Kidney (tissue), 14 donors: Measurements from ENCODE around the gene EMILIN1. TPM values are rescaled to one million over a fixed set of nuclear protein-coding genes. Genes with fewer than 3 reads are reported as not detected.
A peak's percentile ranks its signal among the peaks of the same experiment; 100 is the strongest.
"Not testable (repeated sequence)": the region's sequence is repeated elsewhere in the genome, so short reads cannot be mapped to it uniquely, and the experiment has no call there.

ENCODE experiments used
- DNase-seq, 5 donors: peaks; one replicate each; pipeline ENCODE4 v3.0.0-alpha.2; 2013 to 2020
- FAIRE-seq: peaks from 2 replicates; lab custom pipeline; 2012; peaks lifted over from hg19 to GRCh38; lab: Jason Lieb, UNC
- H3K27ac ChIP-seq, 2 donors: one replicate each; pipeline ENCODE4 v1.7.0; 2013; ENCODE audit warnings: low read depth in 2 of 2, low read length in 2 of 2, inconsistent platforms in 1 of 2
- H3K27me3 ChIP-seq: one replicate; pipeline ENCODE4 v1.7.1; 2013; ENCODE audit warnings: low read length, inconsistent platforms; ENCODE audit not compliant: control insufficient read depth, insufficient read depth
- H3K36me3 ChIP-seq, 3 donors: one replicate each; pipeline versions ENCODE4 v1.7.0 to v1.7.1; 2013; ENCODE audit warnings: low read length in 3 of 3, control low read depth in 1 of 3, inconsistent platforms in 1 of 3; ENCODE audit not compliant: insufficient read depth in 3 of 3, control insufficient read depth in 2 of 3
- H3K4me1 ChIP-seq, 3 donors: one replicate each; pipeline versions ENCODE4 v1.7.0 to v1.7.1; 2013; ENCODE audit warnings: low read length in 3 of 3, inconsistent platforms in 1 of 3, low read depth in 1 of 3; ENCODE audit not compliant: control insufficient read depth in 2 of 3, insufficient read depth in 2 of 3
- H3K4me3 ChIP-seq, 3 donors: one replicate each; pipeline versions ENCODE4 v1.7.0 to v1.8.1; 2013; ENCODE audit warnings: low read length in 3 of 3, control low read depth in 1 of 3, inconsistent platforms in 1 of 3
- H3K9ac ChIP-seq, 3 donors: one replicate each; pipeline versions ENCODE4 v1.7.0 to v1.7.1; 2013; ENCODE audit warnings: low read length in 3 of 3, control low read depth in 1 of 3, inconsistent platforms in 1 of 3
- H3K9me3 ChIP-seq, 3 donors: one replicate each; pipeline versions ENCODE4 v1.7.0 to v1.7.1; 2013; ENCODE audit warnings: low read length in 3 of 3, control low read depth in 1 of 3, inconsistent platforms in 1 of 3; ENCODE audit not compliant: control insufficient read depth in 2 of 3, insufficient read depth in 1 of 3
- intact Hi-C: fragments of 100-400 bp; cut with DNase I; formaldehyde crosslinking; loops from one replicate; pipeline ENCODE4 v1.11.1; 2022
- polyA plus RNA-seq: library from polyadenylated mRNA; stranded (reverse); fragments of 350-450 nt; fragmentation: Illumina TruSeq; extraction: RNeasy Lipid Tissue Mini Kit (QIAGEN cat#74804); gene quantifications from one replicate; pipeline ENCODE4 v1.2.3, GENCODE V29; 2014; ENCODE audit warnings: low read depth, low replicate concordance; ENCODE audit not compliant: insufficient read depth
- total RNA-seq: library from RNA; stranded (reverse); fragmentation: NEBNext Ultra II Directional; extraction: Animal tissue kit (Norgen Biotek cat#: 25700); gene quantifications from one replicate; pipeline ENCODE4 v1.2.1, GENCODE V29; 2021
- TF ChIP-seq, protein P1 (sequence below): IDR thresholded peaks from 3 replicates; pipeline ENCODE4 v1.5.1; 2012; ENCODE audit warnings: mild to moderate bottlenecking, moderate library complexity, borderline replicate concordance; ENCODE audit not compliant: insufficient read depth; ENCODE audit errors: extremely low read depth
- donor health status: control.
- donor health status: control.
- donor health status: control.
- donor health status: control.
- donor health status: control.
- donor health status: DM: yes; HTN: yes; CAD: no.
- donor health status: Normal renal cell carcinoma (clear cell type).

EMILIN1 gene
- total and polyA plus RNA-seq, 2 donors from 2014 or later, result 32.1 to 75.2 TPM

DNA sequence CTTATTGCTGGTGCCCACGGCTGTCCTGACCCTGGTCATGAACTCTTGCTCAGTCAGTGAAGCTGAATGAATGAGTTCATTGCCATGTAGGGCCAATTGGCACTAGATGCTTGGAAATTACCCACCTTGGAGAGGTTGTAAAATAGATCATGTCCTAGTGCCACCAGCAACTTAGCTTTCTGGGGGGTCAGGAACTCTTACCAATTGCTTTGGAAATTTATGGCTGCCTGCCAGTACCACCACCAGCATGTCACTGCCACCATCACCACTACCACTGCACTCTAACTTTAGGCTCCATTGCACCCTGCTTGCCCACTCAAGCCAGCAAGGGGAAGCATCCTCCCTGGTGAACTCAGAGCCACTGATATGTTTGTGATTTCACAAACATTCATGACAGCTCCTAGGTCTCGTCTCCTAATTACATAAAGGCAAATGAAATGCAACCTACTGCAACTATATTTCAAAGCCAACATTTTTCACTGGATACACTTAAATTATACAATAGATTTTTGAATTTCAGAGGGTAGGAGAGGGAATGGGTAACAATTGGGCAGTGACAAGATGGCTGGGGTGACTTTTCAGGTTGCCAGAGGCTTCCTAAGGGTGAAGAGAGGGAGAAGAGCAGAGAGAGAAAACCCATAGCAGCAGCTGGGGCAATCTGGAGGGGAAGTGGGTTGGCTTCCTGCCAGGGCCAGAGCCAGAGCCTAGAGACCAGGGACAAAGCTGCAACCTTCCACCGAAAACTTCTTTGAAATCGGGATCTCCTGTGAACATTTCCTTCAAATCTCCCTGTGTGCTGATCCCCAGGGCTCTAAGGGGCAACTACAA lies 3.5 kb upstream of the EMILIN1 start:
- no peak overlapping the region for H3K4me3 ChIP-seq
- H3K36me3 ChIP-seq, result no peaks in the 10 kb centered on the region
- no peaks in the 10 kb centered on the region for H3K27me3 ChIP-seq
- FAIRE-seq (no peak), DNase-seq (peak in 2 of 5 donors; percentile 44 to 62)
- H3K4me1 ChIP-seq, result peaks cover 8 to 14% (median 9%) of the 10 kb centered on the region in 3 donors
- TF ChIP-seq, protein P1, sequence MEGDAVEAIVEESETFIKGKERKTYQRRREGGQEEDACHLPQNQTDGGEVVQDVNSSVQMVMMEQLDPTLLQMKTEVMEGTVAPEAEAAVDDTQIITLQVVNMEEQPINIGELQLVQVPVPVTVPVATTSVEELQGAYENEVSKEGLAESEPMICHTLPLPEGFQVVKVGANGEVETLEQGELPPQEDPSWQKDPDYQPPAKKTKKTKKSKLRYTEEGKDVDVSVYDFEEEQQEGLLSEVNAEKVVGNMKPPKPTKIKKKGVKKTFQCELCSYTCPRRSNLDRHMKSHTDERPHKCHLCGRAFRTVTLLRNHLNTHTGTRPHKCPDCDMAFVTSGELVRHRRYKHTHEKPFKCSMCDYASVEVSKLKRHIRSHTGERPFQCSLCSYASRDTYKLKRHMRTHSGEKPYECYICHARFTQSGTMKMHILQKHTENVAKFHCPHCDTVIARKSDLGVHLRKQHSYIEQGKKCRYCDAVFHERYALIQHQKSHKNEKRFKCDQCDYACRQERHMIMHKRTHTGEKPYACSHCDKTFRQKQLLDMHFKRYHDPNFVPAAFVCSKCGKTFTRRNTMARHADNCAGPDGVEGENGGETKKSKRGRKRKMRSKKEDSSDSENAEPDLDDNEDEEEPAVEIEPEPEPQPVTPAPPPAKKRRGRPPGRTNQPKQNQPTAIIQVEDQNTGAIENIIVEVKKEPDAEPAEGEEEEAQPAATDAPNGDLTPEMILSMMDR, result no peak
- no peak overlapping the region for H3K27ac ChIP-seq
- H3K9ac ChIP-seq, result no peak overlapping the region
- no peaks in the 10 kb centered on the region for H3K9me3 ChIP-seq
- intact Hi-C loops, result no loop called here

DNA sequence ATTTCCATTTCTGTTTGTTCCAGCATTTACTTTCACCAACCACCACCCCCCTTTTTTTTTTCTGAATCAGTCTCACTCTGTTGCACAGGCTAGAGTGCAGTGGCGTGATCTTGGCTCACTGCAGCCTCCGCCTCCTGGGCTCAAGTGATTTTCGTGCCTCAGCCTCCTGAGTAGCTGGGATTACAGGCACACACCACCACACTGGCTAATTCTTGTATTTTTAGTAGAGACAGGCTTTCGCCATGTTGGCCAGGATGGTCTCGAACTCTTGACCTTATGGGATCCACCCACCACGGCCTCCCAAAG lies 2.9 kb upstream of the EMILIN1 start:
- H3K4me3 ChIP-seq, FAIRE-seq, intact Hi-C loops, H3K9ac ChIP-seq, H3K27me3 ChIP-seq, H3K36me3 ChIP-seq, H3K9me3 ChIP-seq, DNase-seq, H3K27ac ChIP-seq: not testable (repeated sequence)
- peaks cover 3 to 11% (median 9%) of the 10 kb centered on the region in 3 donors for H3K4me1 ChIP-seq

DNA sequence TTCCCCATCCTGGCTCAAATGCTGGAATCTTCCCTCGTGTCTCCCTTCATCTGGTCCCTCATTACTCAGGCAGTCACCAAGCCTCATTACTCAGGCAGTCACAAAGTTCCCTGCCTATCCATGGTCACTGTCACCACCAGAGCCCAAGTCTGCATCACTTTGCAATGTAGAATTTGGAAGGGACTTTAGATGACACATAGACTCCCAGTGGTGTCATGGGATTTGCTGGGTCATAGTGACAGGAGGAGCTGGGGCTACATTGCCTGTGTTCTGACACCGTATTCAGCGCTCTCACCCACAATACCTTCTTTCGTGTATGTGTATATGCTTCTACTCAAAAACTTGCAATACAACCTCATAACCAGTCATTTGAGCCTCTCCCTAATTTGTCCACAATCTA lies 2.1 kb upstream of the EMILIN1 start:
- Histone ChIP-seq H3K9me3 (no peaks in the 10 kb centered on the region), H3K4me1 (peaks cover 0 to 15% (median 9%) of the 10 kb centered on the region in 3 donors), H3K36me3 (no peaks in the 10 kb centered on the region), H3K4me3 (no peak overlapping the region), H3K27ac (peak overlapping the region in 1 of 2 donors; percentile 29), H3K27me3 (no peaks in the 10 kb centered on the region), H3K9ac (no peak overlapping the region)
- DNase-seq, result no peak
- intact Hi-C loops, result no loop called here
- no peak for FAIRE-seq
- TF ChIP-seq, protein P1, result no peak

DNA sequence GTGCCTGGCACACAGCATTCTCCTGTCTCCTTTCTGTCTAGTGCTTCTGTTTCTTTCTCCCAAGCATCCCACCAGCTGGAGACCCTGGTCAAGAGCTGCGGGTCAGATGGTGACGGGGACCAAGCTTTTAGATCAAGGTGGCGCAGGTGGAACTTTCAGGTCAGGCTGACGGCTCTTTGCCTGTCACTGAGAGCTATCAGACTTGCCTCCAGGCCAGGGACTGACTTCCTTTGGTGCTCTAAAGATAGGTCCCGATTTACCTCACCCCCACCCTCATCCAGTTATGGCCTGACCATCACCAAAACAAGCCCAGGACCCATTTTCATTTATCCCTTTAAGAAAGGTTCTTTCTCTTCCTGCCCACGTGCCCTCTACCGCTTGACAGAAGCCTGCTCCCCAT lies 1.2 kb upstream of the EMILIN1 start:
- H3K27me3 ChIP-seq, result no peaks in the 10 kb centered on the region
- H3K9me3 ChIP-seq, result no peaks in the 10 kb centered on the region
- FAIRE-seq (no peak), DNase-seq (no peak)
- H3K4me1 ChIP-seq, result peaks cover 0 to 18% (median 9%) of the 10 kb centered on the region in 3 donors
- TF ChIP-seq, protein P1, result no peak
- H3K27ac ChIP-seq, result peak overlapping the region in 1 of 2 donors; percentile 22
- no peak overlapping the region for H3K4me3 ChIP-seq
- no peak overlapping the region for H3K9ac ChIP-seq
- H3K36me3 ChIP-seq, result no peaks in the 10 kb centered on the region
- intact Hi-C loops, result no loop called here
